Activated T-helper 1 cell treated with Interleukin-2 at 50 U/mL for 16 hours (primary cell): ENCODE results near the gene SMCO4.
"Not testable (repeated sequence)": the region's sequence is repeated elsewhere in the genome, so short reads cannot be mapped to it uniquely, and the experiment has no call there.

Experiments
- DNase-seq: peaks from one replicate; pipeline ENCODE4 v3.0.0-alpha.2; 2020; ENCODE audit warnings: low read depth

SMCO4 gene

DNA sequence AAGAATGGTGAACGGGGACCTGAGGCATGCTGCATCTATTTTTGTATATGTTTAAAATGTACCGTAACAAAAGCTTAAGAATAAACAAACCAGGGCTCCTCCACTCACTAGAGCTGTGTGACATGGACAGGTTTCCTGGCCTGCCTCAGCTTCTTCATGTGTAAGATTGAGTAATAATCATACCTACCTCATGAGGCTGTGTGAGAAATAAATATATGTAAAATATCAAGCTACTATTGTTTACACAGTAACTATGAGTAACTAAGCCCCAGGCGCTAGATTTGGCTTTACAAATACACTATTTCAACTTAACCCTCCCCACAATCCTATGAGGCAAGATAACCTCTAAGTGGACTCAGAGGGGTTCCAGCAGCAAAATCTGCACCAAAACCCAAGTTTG is 66.4 kb downstream of the SMCO4 start:
- DNase-seq = no peak

- no peak for DNase-seq
These were observed 69.1 kb downstream of the SMCO4 start for GRCh38 chr11:93474123-93474522.

GRCh38 chr11:93468290-93468689 is 74.9 kb downstream of the SMCO4 start:
- no peak for DNase-seq

- DNase-seq = no peak
These were observed 76.1 kb downstream of the SMCO4 start for GRCh38 chr11:93467054-93467453.

GRCh38 chr11:93464927-93465540 is 78.2 kb downstream of the SMCO4 start:
- DNase-seq = no peak

DNA sequence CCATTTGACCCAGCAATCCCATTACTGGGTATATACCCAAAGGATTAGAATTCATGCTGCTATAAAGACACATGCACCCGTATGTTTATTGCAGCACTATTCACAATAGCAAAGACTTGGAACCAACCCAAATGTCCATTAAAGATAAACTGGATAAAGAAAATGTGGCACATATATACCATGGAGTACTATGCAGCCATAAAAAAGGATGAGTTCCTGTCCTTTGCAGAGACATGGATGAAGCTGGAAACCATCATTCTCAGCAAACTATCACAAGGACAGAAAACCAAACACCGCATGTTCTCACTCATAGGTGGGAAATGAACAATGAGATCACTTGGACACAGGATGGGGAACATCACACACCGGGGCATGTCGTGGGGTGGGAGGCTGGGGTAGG is 79.5 kb downstream of the SMCO4 start:
- not testable (repeated sequence) for DNase-seq

GRCh38 chr11:93458286-93458685 is 84.9 kb downstream of the SMCO4 start:
- no peak for DNase-seq

DNA sequence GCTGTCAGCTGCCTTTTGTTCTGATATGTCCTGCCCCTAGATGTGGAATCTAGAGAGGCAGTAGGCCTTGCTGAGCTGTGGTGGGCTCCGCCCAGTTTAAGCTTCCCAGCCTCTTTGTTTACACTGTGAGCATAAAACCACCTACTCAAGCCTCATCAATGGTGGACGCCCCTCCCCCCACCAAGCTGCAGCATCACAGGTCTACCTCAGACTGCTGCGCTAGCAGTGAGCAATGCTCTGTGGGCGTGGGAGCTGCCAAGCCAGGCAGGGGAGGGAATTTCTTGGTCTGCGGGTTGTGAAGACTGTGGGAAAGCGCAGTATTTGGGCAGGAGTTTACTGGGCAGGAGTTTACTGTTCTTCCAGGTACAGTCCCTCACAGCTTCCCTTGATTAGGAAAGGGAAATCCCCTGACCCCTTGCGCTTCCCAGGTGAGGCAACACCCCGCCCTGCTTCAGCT is 98.5 kb downstream of the SMCO4 start:
- DNase-seq = no peak

DNA sequence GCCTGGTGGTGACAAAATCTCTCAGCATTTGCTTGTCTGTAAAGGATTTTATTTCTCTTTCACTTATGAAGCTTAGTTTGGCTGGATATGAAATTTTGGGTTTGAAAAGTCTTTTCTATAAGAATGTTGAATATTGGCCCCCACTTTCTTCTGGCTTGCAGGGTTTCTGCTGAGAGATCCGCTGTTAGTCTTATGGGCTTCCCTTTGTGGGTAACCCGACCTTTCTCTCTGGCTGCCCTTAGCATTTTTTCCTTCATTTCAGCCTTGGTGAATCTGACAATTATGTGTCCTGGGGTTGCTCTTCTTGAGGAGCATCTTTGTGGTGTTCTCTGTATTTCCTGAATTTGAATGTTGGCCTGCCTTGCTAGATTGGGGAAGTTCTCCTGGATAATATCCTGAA is 100.0 kb downstream of the SMCO4 start:
- not testable (repeated sequence) for DNase-seq

DNA sequence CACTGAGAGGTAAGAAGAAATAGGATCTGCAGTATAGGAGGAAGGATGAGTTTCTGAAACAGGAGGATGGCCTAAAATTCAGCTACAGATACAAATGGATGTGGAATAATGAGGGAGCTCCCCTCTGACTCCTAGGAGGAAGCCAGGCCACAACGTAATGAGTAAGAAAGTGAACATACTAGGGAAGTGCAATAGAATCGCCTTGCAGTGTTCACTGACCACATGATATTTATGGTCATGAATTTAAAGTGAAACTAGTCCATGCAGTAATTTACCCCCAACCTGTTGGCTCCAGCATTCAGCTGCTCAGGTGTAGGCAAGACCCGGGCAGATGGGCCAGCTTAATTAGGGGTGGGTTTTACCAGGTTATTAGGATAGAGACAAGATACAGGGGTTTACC is 110.9 kb downstream of the SMCO4 start:
- no peak for DNase-seq
